Measurements from ENCODE around the gene TGFBR2. TPM values are rescaled to one million over a fixed set of nuclear protein-coding genes. Genes with fewer than 3 reads are reported as not detected.

Gene TGFBR2
- polyA plus RNA-seq, 1 donor (not counting 4 experiments of a cell fraction or from before 2014, with no cell fraction given): 303 TPM

DNA sequence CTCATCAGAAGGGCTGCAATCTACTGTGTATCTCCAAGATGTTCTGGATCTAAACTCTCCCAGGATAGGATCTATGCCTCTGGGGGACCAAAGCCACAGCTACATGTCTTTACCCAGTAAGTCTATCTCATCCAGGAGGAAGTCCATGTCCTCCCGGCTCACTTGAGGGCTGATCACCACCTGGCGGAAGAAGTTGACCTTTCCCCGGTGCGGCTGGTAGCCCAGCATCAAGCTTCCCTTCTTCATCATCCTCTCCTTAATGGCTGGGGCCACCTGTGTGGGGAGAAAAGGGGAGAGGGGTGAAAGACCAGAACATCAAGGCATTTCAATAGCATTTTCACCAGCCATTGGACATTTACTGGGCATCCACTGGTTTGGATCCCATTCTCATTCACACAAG is 121.7 kb downstream of the TGFBR2 start:
- FAIRE-seq: no peak
- no peaks in the 10 kb centered on the region for H3K36me3 ChIP-seq (ENCODE audit: control insufficient read depth in 2 of 2, extremely low read depth in 1 of 2, insufficient read depth in 2 of 2, low read length in 2 of 2)
- TF ChIP-seq, protein P1, sequence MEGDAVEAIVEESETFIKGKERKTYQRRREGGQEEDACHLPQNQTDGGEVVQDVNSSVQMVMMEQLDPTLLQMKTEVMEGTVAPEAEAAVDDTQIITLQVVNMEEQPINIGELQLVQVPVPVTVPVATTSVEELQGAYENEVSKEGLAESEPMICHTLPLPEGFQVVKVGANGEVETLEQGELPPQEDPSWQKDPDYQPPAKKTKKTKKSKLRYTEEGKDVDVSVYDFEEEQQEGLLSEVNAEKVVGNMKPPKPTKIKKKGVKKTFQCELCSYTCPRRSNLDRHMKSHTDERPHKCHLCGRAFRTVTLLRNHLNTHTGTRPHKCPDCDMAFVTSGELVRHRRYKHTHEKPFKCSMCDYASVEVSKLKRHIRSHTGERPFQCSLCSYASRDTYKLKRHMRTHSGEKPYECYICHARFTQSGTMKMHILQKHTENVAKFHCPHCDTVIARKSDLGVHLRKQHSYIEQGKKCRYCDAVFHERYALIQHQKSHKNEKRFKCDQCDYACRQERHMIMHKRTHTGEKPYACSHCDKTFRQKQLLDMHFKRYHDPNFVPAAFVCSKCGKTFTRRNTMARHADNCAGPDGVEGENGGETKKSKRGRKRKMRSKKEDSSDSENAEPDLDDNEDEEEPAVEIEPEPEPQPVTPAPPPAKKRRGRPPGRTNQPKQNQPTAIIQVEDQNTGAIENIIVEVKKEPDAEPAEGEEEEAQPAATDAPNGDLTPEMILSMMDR (optimal IDR thresholded peaks at IDR 0.05 in 1 of 3, IDR thresholded peaks at IDR 0.05 in 1 of 3, conservative IDR thresholded peaks at IDR 0.05 in 1 of 3; ENCODE audit: extremely low read depth in 1 of 3, insufficient read depth in 2 of 3, low read length in 3 of 3): no peak
- TF ChIP-seq EZH2 (IDR thresholded peaks at IDR 0.05; ENCODE audit: low read length): no peak
- no peaks in the 10 kb centered on the region for H3K9me3 ChIP-seq (ENCODE audit: control insufficient read depth, low read depth, low read length)
- H3K4me3 ChIP-seq (ENCODE audit: control insufficient read depth in 2 of 3, extremely low read depth in 1 of 3, insufficient read depth in 2 of 3, low read depth in 1 of 3, low read length in 3 of 3): no peak overlapping the region
- H3K9ac ChIP-seq (ENCODE audit: control insufficient read depth, extremely low read depth, insufficient read depth, low read length): no peak overlapping the region
- DNase-seq (ENCODE audit: low read depth, low spot score): no peak
- no peak overlapping the region for H3K4me2 ChIP-seq (ENCODE audit: control insufficient read depth, extremely low read depth, insufficient read depth, low read depth, low read length)
- no peaks in the 10 kb centered on the region for H3K27me3 ChIP-seq (ENCODE audit: control insufficient read depth, extremely low read depth, insufficient read depth, low read length)
- no peaks in the 10 kb centered on the region for H4K20me1 ChIP-seq (ENCODE audit: control insufficient read depth, extremely low read depth, insufficient read depth, low read length)
- H3K9me1 ChIP-seq (ENCODE audit: control insufficient read depth, extremely low read depth, insufficient read depth, low read length): peaks cover 2% of the 10 kb centered on the region
- H3K79me2 ChIP-seq (ENCODE audit: control insufficient read depth, insufficient read depth, low read length): no peaks in the 10 kb centered on the region
- dilution Hi-C loops (cut with MboI; ENCODE audit: extremely low pct_ligation_motif_present, low sequenced_read_pairs): no loop called here
- H2AFZ ChIP-seq (ENCODE audit: control insufficient read depth, low read length): no peak overlapping the region
- H3K27ac ChIP-seq (ENCODE audit: control insufficient read depth, insufficient read depth, low read length): no peak overlapping the region
- no peaks in the 10 kb centered on the region for H3K4me1 ChIP-seq (ENCODE audit: control insufficient read depth, extremely low read depth, insufficient read depth, low read length)

DNA sequence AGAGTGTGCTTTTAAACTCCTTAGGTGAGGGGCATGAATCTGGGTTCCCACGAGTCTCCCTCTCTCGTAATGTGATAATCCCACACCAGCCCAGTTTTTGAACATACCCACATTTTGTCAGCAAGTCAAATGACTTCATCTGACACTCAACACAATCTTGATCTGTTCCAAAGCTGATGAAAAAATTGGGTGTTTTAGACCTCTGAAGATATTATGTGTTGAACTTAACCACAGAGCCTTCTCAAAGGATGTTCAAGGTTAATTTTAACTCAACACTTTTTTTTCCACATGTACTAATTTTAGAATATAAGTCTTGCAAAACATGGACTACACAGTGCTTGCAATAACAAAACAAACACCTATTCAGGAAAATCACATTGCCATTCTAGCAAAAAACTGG is 123.1 kb downstream of the TGFBR2 start:
- H3K79me2 ChIP-seq (ENCODE audit: control insufficient read depth, insufficient read depth, low read length): no peaks in the 10 kb centered on the region
- no peaks in the 10 kb centered on the region for H3K27me3 ChIP-seq (ENCODE audit: control insufficient read depth, extremely low read depth, insufficient read depth, low read length)
- peaks cover 2% of the 10 kb centered on the region for H3K9me1 ChIP-seq (ENCODE audit: control insufficient read depth, extremely low read depth, insufficient read depth, low read length)
- DNase-seq (ENCODE audit: low read depth, low spot score): no peak
- H3K4me3 ChIP-seq (ENCODE audit: control insufficient read depth in 2 of 3, extremely low read depth in 1 of 3, insufficient read depth in 2 of 3, low read depth in 1 of 3, low read length in 3 of 3): no peak overlapping the region
- no peak overlapping the region for H3K4me2 ChIP-seq (ENCODE audit: control insufficient read depth, extremely low read depth, insufficient read depth, low read depth, low read length)
- H4K20me1 ChIP-seq (ENCODE audit: control insufficient read depth, extremely low read depth, insufficient read depth, low read length): no peaks in the 10 kb centered on the region
- no peak overlapping the region for H3K27ac ChIP-seq (ENCODE audit: control insufficient read depth, insufficient read depth, low read length)
- dilution Hi-C loops (cut with MboI; ENCODE audit: extremely low pct_ligation_motif_present, low sequenced_read_pairs): no loop called here
- H3K36me3 ChIP-seq (ENCODE audit: control insufficient read depth in 2 of 2, extremely low read depth in 1 of 2, insufficient read depth in 2 of 2, low read length in 2 of 2): no peaks in the 10 kb centered on the region
- H2AFZ ChIP-seq (ENCODE audit: control insufficient read depth, low read length): no peak overlapping the region
- H3K9me3 ChIP-seq (ENCODE audit: control insufficient read depth, low read depth, low read length): no peaks in the 10 kb centered on the region
- H3K4me1 ChIP-seq (ENCODE audit: control insufficient read depth, extremely low read depth, insufficient read depth, low read length): no peaks in the 10 kb centered on the region
- FAIRE-seq: no peak
- TF ChIP-seq EZH2 (IDR thresholded peaks at IDR 0.05; ENCODE audit: low read length): no peak
- TF ChIP-seq, protein P1 (optimal IDR thresholded peaks at IDR 0.05 in 1 of 3, IDR thresholded peaks at IDR 0.05 in 1 of 3, conservative IDR thresholded peaks at IDR 0.05 in 1 of 3; ENCODE audit: extremely low read depth in 1 of 3, insufficient read depth in 2 of 3, low read length in 3 of 3): no peak
- H3K9ac ChIP-seq (ENCODE audit: control insufficient read depth, extremely low read depth, insufficient read depth, low read length): no peak overlapping the region

Measured in keratinocyte (primary cell).